ENCODE results near the gene SCRG1. TPM values are rescaled to one million over a fixed set of nuclear protein-coding genes. Genes with fewer than 3 reads are reported as not detected.

The SCRG1 gene
- total RNA-seq, 4 donors from 2014 or later, result 1.3 to 4.1 (median 1.8) TPM; not detected in 1

DNA sequence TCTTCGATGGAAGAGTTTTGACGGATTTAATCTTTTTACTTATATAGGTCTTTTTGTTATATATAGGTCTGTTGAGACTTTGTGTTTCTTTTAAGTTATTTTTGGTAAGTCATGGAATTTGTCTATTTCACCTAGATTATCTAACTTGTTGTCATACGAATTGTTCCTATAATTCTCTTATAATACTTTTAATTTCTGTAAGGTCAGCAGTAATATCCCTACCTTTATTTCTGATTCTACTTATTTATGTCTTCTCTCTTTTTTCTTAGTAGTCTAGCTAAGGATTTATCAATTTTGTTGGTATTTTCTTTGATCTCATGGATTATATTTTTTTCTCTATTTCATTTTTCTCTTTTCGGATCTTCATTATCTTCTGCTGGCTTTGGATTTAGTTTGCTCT is 16.6 kb downstream of the SCRG1 start:
- no peak for DNase-seq
- H3K27me3 ChIP-seq, result no peaks in the 10 kb centered on the region
- TF ChIP-seq, protein P1, sequence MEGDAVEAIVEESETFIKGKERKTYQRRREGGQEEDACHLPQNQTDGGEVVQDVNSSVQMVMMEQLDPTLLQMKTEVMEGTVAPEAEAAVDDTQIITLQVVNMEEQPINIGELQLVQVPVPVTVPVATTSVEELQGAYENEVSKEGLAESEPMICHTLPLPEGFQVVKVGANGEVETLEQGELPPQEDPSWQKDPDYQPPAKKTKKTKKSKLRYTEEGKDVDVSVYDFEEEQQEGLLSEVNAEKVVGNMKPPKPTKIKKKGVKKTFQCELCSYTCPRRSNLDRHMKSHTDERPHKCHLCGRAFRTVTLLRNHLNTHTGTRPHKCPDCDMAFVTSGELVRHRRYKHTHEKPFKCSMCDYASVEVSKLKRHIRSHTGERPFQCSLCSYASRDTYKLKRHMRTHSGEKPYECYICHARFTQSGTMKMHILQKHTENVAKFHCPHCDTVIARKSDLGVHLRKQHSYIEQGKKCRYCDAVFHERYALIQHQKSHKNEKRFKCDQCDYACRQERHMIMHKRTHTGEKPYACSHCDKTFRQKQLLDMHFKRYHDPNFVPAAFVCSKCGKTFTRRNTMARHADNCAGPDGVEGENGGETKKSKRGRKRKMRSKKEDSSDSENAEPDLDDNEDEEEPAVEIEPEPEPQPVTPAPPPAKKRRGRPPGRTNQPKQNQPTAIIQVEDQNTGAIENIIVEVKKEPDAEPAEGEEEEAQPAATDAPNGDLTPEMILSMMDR (IDR thresholded peaks at IDR 0.05), result no peak
- TF ChIP-seq POLR2A (IDR thresholded peaks at IDR 0.05), result no peak
- intact Hi-C loops (cut with DNase I; ENCODE audit: low total_unique reads), result no loop called here
- H3K27ac ChIP-seq, result no peak overlapping the region
- no peaks in the 10 kb centered on the region for H3K4me1 ChIP-seq
- H3K4me3 ChIP-seq, result no peak overlapping the region
- no peaks in the 10 kb centered on the region for H3K36me3 ChIP-seq
- H3K9me3 ChIP-seq, result no peaks in the 10 kb centered on the region

DNA sequence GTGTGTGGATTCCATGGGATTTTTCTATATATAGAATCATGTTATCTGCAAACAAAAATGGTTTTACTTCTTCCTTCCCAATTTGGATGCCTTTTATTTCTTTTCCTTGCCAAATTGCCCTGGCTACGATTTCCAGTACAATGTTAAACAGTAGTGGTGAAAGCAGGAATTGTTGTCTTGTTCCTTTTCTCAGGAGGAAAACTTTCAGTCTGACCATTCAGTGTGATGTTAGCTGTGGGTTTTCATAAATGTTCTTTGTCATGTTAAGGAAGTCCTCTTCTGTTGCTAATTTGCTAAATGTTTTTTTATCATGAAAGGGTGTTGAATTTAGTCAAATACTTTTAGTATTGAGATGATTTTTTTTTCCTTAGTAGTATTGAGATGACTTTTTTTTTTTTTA is 17.3 kb downstream of the SCRG1 start:
- no peak for TF ChIP-seq POLR2A (IDR thresholded peaks at IDR 0.05)
- TF ChIP-seq, protein P1 (IDR thresholded peaks at IDR 0.05), result no peak
- intact Hi-C loops (cut with DNase I; ENCODE audit: low total_unique reads), result no loop called here
- Histone ChIP-seq H3K4me1 (no peaks in the 10 kb centered on the region), H3K27me3 (no peaks in the 10 kb centered on the region), H3K27ac (no peak overlapping the region), H3K4me3 (no peak overlapping the region), H3K9me3 (no peaks in the 10 kb centered on the region), H3K36me3 (no peaks in the 10 kb centered on the region)
- DNase-seq, result no peak

DNA sequence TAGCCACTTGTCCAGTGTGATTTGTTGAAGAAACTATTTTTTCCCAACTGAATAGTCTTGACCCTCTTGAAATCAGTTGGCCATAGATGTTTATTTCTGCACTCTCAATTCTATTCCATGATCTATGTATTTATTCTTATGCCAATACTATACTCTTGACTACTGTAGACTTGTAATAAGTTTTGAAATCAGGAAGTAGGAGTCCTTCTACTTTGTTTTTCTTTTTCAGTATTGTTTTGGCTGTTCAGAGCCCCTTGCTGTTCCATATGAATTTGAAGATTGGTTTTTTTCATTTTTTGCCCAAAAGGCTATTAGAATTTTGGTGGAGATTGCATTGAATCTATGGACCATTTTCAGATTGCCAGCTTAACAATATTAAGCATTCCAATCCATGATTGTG is 17.9 kb downstream of the SCRG1 start:
- H3K4me1 ChIP-seq, result no peaks in the 10 kb centered on the region
- intact Hi-C loops (cut with DNase I; ENCODE audit: low total_unique reads), result no loop called here
- H3K9me3 ChIP-seq, result no peaks in the 10 kb centered on the region
- H3K36me3 ChIP-seq, result no peaks in the 10 kb centered on the region
- H3K27ac ChIP-seq, result no peak overlapping the region
- no peak overlapping the region for H3K4me3 ChIP-seq
- H3K27me3 ChIP-seq, result no peaks in the 10 kb centered on the region
- no peak for DNase-seq
- TF ChIP-seq, protein P1 (IDR thresholded peaks at IDR 0.05), result no peak
- no peak for TF ChIP-seq POLR2A (IDR thresholded peaks at IDR 0.05)

DNA sequence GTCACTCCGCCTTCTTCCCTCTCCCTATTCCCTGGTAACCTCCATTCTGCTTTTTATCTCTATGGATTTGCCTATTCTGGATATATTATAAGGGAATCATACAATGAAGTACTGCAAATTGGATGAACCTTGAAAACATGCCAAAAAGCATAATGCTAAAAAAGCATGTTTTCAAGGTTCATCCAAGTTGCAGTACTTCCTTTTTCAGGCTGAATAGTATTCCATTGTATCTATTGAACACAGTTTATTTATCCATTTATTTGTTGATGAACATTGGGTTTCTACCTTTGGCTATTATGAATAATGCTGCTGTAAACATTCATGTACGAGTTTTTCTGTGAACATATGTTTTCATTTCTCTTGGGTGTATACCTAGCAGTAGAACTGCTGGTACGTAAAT is 19.0 kb downstream of the SCRG1 start:
- Histone ChIP-seq H3K4me1 (no peaks in the 10 kb centered on the region), H3K27ac (no peak overlapping the region), H3K27me3 (no peaks in the 10 kb centered on the region), H3K9me3 (no peaks in the 10 kb centered on the region), H3K4me3 (no peak overlapping the region), H3K36me3 (no peaks in the 10 kb centered on the region)
- no peak for DNase-seq
- TF ChIP-seq, protein P1 (IDR thresholded peaks at IDR 0.05), result no peak
- TF ChIP-seq POLR2A (IDR thresholded peaks at IDR 0.05), result no peak
- intact Hi-C loops (cut with DNase I; ENCODE audit: low total_unique reads), result no loop called here

DNA sequence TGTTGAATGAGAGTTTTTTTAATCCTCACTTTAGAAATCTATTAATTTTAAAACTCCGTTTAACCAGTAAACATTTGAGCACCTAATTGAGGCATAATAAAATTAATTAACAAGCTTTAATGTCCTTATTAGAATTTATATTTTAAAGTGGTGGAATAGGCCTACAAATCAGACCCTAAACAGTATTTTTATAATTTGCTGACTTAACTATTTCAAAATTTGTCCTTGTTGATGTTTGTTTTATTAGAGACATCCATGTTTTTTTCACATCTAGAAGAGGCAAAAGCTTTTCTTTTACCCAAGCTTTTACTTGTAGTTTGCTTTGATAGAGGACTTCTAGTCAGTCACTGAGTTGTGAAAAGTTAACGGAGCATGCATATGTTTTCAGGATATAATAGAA is 24.3 kb downstream of the SCRG1 start:
- intact Hi-C loops (cut with DNase I; ENCODE audit: low total_unique reads), result no loop called here
- Histone ChIP-seq H3K27me3 (no peaks in the 10 kb centered on the region), H3K4me1 (no peaks in the 10 kb centered on the region), H3K4me3 (no peak overlapping the region), H3K36me3 (no peaks in the 10 kb centered on the region), H3K27ac (peak overlapping the region in 1 of 2 donors; percentile 41), H3K9me3 (no peaks in the 10 kb centered on the region)
- TF ChIP-seq POLR2A (IDR thresholded peaks at IDR 0.05), result no peak
- TF ChIP-seq, protein P1 (IDR thresholded peaks at IDR 0.05), result no peak
- DNase-seq, result no peak

Measured in uterus (tissue), 4 donors.